GM19468 (cell line): ENCODE results near the gene SDR39U1.

Experiments
- ATAC-seq: cut with Tn5 transposase; IDR thresholded peaks from one replicate; pipeline ENCODE4 v1.9.1; 2021; ENCODE audit warnings: mild to moderate bottlenecking, moderate library complexity, moderate number of reproducible peaks; ENCODE audit not compliant: unreplicated experiment; ENCODE audit errors: extremely low read depth

The SDR39U1 gene

DNA sequence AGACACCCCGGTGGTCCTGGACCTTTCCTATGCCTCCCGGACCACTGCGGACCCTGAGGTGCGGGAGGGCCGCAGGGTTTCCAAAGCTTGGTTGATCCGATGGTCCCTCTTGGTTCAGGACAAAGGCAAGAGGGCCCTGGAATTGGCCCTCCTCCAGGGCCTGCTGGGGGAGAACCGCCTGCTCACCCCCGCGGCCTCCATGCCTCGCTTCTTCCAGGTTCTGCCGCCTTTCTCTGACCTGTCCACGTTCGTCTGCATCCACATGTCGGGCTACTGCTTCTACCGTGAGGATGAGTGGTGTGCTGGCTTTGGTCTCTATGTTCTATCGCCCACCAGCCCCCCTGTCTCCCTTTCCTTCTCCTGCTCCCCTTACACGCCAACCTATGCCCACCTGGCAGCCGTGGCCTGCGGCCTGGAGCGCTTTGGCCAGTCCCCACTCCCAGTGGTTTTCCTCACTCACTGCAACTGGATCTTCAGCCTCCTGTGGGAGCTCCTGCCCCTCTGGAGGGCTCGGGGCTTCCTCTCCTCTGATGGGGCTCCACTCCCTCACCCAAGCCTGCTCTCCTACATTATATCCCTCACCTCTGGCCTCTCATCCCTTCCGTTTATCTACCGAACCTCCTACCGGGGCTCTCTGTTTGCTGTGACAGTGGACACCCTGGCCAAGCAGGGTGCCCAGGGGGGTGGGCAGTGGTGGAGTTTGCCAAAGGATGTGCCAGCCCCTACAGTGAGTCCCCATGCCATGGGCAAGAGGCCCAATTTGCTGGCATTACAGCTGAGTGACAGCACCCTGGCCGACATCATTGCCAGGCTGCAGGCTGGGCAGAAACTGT, 26.9 kb downstream of the SDR39U1 start:
- ATAC-seq: no peak

DNA sequence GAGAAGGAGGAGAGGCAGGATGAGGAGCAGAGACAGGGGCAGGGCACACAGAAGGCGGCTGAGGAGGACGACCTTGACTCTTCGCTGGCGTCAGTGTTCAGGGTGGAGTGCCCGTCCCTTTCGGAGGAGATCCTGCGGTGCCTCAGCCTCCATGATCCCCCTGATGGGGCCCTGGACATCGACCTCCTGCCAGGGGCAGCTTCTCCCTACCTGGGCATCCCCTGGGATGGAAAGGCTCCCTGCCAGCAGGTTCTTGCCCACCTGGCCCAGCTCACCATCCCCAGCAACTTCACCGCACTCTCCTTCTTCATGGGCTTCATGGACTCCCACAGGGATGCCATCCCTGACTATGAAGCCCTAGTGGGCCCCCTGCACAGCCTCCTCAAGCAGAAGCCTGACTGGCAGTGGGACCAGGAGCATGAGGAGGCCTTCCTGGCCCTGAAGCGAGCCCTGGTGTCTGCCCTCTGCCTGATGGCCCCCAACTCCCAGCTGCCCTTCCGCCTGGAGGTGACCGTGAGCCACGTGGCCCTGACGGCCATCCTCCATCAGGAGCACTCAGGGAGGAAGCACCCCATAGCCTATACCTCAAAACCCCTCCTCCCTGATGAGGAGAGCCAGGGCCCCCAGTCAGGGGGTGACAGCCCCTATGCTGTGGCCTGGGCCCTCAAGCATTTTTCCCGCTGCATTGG, 27.7 kb downstream of the SDR39U1 start:
- no peak for ATAC-seq

DNA sequence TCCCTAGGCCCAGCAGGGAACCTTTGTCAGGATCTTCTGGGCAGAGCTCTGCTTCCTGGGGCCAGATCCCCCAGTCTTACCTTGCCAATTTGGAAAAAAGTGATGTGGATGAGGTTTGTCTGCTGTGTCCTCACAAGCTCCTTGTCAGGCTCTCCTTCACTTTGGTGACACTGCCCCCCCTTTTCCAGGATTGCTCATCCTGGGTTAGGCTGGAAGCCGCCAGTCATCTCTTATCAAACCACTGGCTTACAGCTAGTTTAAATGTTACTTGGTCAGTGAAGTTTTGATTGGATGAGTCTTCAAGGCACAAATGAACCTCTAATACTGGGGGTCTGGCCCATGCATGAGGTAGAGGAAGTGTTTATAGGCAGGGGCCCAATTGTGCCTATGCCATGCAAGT, 28.5 kb downstream of the SDR39U1 start:
- ATAC-seq: no peak

DNA sequence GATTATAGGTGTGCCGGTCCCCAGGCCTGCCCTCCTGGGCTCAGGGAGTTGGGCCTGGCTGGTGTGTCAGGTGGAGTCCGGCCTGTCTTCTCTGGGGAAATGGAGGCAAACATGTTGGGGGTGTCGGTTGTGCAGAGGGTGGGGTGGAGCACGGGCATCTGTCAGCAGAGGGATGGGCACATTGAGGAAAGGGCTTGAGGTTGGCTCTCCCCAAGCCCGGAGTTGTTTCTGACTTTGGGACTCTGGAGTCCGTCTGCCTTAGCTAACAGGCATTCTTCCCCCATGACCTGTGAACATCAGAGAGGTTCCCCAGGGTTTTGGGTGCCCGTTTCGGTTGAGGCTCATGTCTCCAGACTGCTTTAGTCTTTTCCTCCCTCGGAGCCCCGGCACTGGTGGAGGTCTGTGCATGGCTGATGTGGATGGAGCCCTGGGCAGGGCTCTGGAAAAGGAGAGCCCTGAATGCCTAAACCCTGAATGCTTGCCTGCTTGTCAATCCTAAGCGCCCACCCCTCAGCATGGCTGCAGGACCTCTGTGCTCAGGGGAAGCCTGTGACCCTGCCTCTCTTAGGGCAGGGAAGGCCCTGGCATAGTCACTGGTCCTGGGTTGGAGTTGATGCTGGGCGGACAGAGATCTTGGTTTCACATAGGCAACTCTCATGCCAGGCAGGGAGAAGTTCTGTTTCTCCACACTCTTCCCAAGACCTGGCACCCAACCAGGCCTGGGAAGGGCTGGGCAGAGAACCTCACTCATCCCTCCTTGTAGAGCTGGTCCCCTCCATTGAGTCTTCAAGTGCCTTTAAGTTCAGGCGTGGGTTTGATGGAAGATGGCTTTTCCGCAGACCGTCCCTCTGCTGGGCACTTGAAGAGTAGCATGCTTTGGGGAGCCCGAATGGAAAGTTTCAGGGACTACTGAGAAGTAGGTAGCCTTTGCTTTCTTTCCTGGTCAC, 30.9 kb downstream of the SDR39U1 start:
- peak; percentile 39 for ATAC-seq

DNA sequence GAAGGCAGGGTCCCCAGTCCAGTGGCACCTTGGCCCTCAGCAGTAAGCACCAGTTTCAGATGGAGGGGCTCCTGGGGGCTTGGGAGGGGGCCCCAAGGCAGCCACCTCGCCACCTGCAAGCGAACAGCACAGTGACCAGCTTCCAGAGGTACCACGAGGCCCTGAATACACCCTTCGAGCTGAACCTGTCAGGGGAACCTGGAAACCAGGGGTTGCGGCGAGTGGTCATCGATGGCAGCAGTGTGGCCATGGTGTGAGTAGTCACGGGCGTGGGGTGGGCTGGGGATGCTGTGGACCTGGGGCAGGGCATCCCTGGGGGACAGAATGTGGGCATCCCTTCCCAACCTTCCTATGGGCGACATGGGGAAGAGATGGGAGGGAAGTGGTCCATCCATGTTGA, 32.6 kb downstream of the SDR39U1 start:
- no peak for ATAC-seq

DNA sequence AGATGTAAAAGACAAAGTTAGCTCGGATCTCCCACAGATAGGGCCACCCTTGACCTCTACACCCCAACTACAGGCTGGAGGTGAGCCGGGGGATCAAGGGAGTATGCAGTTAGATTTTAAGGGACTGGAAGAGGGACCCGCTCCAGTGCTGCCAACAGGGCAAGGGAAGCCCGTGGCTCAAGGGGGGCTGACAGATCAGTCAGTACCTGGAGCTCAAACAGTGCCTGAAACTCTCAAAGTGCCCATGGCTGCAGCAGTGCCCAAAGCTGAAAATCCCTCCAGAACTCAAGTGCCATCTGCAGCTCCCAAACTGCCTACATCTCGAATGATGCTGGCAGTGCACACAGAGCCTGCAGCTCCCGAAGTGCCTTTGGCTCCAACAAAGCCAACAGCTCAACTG, 33.4 kb downstream of the SDR39U1 start:
- ATAC-seq: no peak

DNA sequence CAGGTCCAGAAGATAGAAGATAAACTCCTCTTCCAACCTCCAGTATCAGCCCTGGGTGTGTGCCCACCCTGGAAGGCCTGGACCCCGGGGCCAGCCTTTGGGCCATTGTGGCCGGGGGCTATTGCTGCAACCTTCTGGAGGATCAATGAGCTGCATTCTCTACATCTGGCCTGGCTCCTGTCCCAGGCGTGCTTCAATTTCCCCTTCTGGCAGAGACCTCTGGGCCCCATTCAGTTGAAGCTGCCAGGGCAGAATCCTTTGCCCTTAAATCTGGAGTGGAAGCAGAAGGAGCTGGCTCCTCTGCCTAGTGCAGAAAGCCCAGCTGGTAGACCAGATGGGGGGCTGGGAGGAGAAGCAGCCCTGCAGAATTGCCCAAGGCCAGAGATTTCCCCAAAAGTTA, 33.8 kb downstream of the SDR39U1 start:
- ATAC-seq: no peak

DNA sequence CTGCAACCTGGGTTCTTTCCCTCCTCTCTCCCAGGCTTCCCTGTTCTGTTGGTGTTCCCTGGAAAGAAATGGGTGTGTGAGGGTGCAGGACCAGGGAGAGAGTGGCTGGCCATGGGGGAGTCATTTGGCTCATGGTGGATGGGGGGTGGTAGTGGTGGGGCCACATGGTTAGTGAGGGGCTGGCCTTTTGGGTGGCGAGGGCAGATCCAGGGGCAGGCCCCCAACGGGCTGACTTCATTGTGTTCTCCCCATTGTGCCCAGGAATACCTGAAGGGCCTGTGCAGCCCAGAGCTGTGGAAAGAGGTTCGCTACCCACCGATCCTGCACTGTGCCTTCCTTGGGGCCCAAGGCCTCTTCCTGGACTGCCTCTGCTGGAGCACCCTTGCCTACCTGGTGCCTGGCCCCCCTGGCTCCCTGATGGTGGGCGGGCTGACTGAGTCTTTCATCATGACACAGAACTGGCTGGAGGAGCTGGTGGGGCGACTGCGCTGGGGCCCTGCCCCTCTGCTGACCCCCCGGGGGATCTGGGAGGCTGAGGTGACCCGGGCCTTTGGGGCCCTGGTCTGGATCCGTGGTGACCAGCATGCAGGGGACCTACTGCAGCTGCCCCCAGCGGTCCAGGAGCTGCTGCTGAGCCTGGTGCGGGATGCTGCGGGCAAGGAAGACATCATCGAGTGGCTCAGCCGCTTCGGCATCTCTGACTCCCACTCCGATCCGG, 34.8 kb downstream of the SDR39U1 start:
- ATAC-seq: no peak

DNA sequence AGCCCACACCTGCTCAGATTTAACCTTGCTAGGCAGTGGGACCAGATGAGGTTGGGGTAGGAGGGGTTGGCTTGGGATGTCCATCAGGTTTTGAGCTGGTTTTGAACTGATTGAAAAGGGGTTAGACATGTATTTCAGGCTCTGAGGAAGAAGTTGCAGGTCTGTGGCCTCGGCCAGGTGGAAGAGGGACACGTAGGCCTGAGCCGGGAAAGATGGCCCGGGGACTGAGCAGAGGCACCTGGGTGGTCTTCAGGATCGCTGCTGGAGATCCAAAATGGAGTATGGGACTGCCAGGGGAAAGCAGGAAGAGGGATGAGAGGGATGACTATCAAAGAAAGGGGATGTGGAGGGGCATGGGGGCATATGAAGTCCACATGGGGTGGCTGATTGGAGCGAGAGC, 36.2 kb downstream of the SDR39U1 start:
- no peak for ATAC-seq

DNA sequence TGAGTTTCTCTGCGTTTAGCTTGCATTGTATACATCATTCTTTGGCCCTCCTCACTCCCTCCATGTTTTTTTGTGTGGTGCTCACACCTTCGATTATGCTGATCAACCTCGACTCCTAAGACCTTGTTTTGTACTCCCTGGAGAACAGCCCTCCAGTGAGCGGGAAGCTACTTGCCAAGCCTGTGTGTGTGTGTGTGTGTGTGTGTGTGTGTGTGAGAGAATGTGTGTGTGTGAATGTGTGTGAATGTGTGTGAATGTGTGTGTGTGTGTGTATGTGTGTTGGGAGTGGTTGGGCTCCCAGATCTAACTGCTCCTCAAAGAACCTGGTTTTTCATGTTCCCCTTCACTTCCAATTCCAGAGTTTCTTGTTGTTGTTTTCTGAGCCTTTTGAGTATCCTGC, 37.8 kb downstream of the SDR39U1 start:
- ATAC-seq: no peak

DNA sequence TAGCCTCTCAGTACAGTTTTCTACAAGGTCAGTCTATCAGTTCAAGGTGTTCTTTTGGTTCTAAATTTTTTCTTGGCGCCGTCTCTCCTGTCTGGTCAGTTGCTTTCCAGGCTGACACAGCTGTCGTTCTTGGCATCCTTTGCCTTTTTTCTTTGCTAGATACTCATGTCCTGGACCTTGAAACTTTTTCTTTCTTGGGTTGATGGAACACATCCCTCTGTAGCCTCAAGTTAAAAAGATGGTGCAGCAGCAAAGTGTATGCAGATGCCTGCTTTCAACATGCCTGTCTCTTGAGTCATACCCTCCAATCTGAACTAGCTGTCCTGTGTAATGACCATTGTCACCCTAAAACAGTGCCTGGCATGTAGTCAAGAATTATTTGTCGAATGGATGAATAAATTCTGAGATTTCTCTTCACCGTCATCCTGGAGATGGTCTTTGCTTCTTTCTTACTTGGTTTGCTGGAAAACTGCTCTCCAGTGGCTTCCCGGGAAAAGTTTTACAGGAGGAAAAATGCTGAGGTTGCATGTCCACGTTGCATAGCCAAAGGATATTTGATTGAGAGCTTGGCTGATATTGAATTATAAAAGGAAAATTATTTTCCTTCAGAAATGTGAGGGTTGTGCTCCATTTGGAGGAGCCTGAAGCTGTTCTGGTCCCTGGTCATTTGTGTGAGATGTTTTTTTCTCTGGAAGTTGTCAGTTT, 39.1 kb downstream of the SDR39U1 start:
- ATAC-seq: no peak

DNA sequence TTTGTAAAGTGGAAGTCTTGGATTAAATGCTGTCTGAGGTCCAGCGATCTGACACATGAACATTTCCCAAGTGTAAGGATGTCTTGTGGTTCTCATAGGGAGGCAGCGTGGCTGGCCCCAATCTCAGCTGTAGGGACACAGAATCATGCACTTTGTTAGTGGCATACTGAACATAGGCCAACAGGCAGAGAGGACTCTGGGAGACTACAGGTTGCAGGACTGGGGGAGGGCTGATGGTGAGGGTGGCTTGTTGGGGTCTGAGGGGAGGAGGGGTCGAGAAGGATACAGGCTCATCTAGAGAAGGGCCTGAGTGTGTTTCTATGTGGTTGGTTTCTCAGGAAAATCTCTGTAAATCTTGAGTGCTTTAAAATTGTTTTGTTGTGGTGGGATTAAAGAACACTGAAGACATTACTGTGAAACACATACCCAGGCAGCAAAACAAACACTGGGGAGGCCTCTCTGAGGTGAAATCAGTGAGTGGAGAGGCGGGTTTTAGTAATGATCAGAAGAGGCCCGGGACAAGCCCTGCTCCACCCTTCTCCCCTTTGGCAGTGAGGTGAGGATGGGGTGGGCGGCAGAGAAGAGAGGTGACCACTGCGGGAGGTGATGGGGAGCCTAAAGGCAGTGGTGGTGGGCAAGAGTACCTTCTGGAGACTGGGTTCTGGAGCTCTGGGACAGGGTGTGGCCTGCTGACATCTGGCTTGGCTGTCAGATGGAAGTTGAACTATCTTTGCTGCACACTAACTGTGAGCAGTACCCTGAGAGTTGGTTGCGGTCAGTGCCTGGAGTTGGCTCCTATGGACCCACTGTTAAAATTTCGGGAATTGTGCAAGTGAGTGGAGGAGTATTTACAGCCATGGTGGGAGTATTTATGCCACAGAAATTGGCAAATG, 40.5 kb downstream of the SDR39U1 start:
- no peak for ATAC-seq

DNA sequence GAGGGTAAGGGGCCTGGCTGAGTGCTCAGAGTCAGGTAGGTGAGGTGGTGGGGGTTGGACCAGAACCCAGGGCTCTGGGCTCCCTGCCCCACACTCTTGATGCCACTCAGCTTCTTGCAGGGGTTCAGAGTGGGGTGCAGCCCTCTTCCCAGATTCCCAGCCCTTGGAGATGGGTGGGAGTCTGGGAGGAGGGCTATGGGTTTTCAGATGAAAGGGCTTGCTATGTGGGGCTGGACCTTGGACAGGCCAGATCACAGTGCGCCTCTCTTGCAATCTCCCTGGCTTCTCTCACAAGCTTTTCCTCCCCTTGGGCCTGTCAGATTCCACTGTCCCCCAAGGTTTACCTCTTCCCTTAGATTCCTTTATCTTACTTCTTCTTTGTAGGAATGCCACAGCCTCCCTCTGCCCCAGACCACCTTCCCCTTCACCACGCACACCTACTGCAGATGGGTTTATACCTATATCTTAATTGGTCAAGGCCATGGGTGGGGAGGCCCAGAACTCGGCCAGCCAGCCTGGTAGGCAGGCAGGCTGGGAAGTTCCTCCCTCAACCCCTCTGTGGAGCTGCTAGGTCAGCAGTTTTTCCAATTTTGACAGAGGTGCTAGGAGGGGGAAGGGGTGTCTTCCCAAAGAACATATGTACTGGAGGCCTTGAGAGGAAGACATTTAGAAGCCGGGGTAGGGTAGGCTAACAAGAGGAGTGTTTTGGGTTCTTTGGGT, 42.4 kb downstream of the SDR39U1 start:
- no peak for ATAC-seq

DNA sequence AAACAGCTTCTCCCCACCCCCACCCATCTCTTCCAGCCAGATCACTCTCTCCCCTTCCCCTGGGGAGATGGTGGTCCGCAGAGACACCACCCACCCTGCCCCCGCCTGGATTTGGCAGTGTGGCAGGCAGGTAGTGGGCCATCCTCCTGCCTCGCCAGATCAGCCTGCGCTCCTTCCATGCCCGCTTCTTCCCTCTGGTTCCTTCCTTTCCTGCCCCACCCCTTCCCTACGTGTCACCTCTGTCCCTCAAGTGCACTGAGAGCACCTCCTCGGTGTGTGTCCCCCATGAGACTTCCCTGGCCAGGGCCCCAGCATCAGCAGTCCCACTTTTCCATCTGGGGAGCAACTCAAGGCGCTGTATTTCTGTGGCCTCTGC, 43.1 kb downstream of the SDR39U1 start:
- no peak for ATAC-seq

DNA sequence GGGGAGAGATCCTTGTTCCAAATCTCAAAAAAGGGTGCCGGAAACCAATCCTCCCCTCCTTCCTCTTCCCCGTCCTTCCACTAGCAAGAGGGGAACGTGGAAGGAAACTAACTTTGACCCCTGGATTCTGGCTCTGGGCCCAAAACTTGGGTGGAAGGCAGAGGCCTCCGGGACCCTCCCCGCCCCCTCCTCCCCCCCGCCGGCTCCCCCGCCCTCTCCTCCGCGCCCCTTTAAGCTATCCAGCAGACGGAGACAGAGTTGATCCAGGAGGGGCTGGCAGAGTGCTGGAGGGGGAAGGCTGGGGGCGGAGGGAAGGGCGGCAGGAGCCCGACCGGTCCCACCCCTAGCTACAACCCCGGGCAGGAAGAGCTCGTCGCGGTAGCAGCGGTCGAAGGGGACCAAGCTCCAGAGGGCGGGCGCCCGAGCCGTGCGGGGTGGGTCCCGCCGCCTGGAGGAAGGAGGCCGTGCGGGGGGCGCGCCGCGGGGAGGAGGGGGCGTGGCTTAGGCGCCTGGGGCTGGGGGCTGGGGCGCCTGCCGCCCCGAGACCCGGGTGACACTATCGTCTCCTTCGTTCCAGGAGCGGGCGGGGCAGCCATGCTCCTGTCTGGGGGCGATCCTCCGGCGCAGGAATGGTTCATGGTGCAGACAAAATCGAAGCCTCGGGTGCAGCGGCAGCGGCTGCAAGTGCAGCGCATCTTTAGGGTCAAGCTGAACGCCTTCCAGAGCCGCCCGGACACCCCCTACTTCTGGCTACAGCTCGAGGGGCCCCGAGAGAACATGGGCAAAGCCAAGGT, 43.7 kb downstream of the SDR39U1 start, which contains the start of gene NYNRIN:
Gene NYNRIN, plus strand, starts transcription at position 351 of the 794 bp plus-strand sequence. Its CDS starts 244 bp downstream, at position 595.
- ATAC-seq: no peak

DNA sequence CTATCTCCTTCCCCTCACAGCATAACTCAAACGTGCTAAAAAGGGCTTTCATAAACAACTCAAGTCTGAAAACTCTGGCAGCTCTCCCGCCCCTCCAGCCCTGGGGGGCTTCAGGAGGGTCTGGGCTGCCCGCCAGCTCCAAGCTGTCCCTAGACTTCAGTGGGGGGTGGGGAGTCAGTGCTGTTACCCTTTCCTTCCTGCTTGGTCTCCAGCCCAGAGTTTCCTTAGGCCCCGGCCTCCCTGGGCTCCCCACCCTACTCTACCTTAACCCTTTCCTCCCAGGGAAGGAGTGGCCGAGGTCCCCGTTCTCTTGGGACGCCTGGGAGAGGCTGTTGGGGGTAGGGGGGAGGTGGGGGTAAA, 44.3 kb downstream of the SDR39U1 start:
- ATAC-seq: no peak

DNA sequence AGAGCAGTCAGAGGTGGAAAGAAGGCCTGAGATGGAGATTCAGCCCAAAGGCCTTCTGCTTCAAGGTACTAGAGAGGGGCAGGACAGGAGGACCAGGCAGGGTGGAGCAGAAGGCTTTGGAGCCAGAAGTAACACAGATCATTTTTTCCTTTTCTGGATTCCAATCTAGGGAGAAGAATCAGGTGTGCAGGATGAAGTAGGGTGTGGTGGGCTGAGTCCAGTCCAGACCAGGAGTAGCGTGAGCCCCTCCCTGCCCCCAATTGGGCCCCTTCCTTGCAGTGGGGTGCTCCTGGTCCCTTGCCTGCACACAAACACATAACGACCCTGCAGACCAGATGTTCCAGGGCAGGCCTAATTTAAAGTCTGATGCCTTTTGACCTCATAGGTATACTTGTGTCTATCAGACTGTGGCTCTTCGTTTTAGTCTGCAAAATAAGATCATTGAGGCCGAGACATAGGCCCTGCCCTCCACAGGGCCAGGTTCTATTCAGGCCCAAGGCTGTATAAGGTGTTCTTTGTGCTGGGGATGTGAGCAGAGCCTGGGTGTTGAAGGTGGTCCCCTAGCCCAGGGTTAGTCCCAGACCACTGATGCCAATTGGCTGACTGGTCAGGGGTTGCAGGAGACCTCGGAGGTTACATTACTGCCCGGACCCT, 44.8 kb downstream of the SDR39U1 start:
- no peak for ATAC-seq
